Measurements from ENCODE around the gene RAB5IF. TPM values are rescaled to one million over a fixed set of nuclear protein-coding genes. Genes with fewer than 3 reads are reported as not detected.

RAB5IF gene
- total RNA-seq, 4 donors from 2014 or later, result 68.0 to 107 (median 79.1) TPM

DNA sequence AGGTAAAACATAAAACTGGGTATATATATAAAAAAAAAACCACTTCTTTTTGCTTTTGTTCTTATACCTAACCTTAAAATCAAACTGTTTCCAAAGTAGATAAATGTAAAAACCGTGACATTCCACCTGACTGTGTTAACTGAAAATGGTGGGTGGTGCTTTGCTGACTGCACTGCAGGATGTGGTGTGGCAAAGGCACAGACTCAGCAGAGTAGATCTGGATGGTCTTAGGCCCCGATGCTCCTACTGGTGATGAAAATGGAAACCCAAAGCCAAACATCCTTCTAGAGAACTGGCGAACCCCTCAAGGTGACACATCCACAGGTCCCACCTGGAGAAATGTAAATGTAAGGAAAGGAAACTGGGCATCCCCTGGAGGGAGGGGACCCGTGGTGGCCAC, 23.3 kb upstream of the RAB5IF start:
- TF ChIP-seq, protein P1, sequence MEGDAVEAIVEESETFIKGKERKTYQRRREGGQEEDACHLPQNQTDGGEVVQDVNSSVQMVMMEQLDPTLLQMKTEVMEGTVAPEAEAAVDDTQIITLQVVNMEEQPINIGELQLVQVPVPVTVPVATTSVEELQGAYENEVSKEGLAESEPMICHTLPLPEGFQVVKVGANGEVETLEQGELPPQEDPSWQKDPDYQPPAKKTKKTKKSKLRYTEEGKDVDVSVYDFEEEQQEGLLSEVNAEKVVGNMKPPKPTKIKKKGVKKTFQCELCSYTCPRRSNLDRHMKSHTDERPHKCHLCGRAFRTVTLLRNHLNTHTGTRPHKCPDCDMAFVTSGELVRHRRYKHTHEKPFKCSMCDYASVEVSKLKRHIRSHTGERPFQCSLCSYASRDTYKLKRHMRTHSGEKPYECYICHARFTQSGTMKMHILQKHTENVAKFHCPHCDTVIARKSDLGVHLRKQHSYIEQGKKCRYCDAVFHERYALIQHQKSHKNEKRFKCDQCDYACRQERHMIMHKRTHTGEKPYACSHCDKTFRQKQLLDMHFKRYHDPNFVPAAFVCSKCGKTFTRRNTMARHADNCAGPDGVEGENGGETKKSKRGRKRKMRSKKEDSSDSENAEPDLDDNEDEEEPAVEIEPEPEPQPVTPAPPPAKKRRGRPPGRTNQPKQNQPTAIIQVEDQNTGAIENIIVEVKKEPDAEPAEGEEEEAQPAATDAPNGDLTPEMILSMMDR (IDR thresholded peaks at IDR 0.05; ENCODE audit: low read depth), result no peak

DNA sequence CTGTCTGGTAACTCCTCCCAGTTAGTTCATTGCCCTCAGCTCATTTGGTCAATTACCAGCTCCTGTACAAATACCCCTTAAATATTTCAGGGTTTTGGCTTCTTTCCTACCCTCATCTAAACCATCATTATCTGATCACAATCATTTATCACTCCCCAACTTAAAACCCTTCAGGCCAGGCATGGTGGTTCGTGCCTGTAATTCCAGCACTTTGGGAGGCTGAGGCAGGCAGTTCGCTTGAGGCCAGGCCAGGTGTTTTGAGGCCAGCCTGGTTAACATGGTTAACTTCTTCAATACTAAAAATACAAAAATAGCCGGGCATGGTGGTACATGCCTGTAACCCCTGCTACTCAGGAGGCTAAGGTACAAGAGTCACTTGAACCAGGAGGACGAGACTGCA, 22.8 kb upstream of the RAB5IF start:
- TF ChIP-seq, protein P1 (IDR thresholded peaks at IDR 0.05; ENCODE audit: low read depth), result no peak

DNA sequence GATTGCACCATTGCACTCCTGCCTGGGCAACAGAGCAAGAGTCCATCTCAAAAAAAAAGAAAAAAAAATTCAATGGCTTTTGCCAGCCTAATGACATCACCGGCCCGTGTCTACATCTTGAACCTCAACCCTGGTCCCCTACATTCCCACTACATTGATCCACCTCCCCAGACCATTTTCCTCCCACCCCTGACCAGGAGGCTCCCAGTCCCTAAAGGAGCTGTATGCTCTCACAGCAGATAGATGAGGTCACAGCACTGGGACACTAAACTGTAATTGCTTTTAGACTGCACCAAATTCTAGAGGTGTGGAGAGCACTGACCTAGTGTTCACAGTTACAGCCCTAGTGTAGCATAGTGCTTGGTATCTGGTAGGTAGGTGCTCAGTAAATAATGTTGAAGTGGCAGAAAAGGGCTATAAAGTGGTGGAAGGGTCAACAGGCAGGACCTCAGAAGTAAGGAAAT, 21.5 kb upstream of the RAB5IF start:
- TF ChIP-seq, protein P1 (IDR thresholded peaks at IDR 0.05; ENCODE audit: low read depth), result no peak

DNA sequence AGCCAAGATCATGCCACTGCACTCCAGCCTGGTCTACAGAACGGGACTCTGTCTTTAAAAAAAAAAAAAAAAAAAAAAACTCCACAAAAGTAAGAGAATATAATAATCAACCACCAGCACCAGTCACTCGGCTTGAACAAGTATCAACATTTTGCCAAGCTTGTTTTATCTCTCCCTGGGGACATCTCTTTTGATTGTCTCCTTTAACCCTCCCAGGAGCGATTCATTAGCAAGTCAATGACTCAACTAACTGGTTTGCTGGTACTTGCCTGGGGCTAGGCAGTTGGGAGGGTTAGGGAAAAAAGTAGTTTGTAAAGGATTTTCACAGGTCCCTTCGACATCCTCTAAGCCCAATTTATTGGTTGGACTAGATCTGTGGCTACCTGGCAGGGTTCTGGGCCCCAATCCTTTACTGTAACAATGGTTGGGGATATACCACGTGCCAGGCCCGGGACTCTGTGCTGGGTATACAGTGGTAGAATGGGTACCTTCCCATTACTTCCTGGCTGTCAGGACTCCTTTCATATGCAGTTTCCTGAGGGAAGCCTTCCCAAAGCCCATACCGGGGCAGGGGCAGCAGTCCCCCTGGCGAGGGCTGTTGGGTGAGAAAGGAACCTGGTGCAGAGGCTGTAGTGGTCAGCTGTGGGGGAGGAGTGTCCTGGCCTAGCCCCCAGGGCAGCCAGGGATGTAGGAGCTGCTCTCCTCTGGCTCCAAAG, 20.0 kb upstream of the RAB5IF start:
- TF ChIP-seq, protein P1 (IDR thresholded peaks at IDR 0.05; ENCODE audit: low read depth), result no peak

DNA sequence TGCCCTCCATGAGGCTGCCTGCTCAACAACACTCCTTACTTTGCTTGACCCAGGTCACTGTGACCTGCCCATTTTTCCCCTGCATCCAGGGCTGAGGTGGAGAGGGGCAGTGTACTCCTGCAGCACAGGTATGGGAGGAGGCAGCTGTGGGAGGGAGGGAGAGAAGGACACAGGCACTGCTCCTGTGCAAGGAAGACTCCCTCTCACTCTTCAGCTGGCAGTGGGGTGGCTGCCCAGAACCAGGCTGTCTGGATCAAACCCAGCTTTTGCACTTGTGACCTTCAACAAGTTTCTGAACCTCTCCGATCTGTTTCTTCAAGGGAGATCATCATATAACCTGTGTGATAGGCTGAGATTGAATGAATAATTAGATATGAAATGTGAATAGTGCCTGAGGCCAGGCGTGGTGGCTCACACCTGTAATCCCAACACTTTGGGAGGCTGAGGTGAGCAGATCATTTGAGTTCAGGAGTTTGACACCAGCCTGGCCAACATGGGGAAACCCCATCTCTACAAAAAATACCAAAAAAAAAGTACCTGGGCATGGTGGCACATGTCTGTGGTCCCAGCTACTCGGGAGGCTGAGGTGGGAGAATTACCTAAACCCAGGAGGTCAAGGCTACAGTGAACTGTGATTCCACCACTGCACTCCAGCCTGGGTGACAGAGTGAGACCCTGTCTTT, 18.1 kb upstream of the RAB5IF start:
- TF ChIP-seq, protein P1 (IDR thresholded peaks at IDR 0.05; ENCODE audit: low read depth), result no peak

DNA sequence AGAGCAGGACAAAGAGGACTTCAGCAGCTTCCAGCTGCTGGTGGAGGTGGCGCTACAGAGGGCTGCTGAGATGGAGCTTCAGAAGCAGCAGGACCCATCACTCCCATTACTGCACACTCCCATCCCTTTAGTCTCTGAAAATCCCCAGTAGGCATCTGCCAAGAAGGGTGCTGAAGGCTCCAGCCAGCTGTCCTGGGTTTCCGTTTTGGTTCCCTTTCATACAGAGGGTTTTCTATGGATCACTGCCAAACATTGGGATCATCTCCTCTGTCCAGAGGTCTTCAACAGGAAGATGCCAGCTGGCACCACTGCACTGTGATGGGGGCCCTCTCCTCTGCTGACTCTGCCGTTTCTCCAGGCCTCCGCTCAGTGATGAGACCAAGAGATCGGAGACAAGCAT, 14.3 kb upstream of the RAB5IF start:
- TF ChIP-seq, protein P1 (IDR thresholded peaks at IDR 0.05; ENCODE audit: low read depth), result no peak

DNA sequence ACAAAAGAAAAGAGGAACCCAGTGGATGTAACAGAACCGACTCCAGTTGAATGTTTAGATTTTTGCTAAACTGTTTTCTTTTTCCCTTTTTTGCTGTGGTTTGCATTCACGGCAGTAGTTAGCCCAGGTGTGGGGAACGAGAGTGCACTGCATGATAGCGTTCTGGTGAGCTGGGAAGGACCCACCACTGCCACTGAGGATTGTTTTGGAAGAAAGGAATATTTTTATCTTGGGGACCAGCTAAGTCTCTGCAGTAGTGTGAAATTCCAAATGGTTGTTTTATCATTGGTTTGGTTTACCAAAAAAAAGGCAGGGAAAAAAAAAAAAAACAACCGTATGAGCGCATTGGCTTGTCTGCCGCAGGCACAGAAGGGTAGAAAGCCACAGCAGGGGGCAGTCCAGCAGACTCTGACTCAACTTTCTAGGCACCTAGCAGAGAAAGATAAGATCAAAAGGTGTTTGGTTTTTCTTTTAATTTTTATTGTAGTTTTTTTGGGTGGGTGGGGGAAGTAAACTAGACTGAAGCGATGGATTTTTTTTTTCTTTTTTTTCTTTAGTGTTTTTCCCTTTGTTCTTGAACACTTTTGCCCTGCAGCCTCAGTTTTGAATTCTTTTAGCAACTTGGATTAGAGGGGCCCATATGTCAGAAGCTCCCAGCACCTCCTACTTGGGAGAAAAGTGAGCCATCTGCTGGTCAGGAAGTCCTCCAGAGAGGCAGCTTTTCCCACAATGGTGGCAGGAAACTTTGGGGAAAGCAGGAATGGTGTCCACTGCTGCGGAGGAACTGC, 13.5 kb upstream of the RAB5IF start:
- TF ChIP-seq, protein P1 (IDR thresholded peaks at IDR 0.05; ENCODE audit: low read depth), result no peak

All from subcutaneous adipose tissue (tissue), 4 donors.